Measurements from ENCODE around the gene KIF6.

Gene KIF6

DNA sequence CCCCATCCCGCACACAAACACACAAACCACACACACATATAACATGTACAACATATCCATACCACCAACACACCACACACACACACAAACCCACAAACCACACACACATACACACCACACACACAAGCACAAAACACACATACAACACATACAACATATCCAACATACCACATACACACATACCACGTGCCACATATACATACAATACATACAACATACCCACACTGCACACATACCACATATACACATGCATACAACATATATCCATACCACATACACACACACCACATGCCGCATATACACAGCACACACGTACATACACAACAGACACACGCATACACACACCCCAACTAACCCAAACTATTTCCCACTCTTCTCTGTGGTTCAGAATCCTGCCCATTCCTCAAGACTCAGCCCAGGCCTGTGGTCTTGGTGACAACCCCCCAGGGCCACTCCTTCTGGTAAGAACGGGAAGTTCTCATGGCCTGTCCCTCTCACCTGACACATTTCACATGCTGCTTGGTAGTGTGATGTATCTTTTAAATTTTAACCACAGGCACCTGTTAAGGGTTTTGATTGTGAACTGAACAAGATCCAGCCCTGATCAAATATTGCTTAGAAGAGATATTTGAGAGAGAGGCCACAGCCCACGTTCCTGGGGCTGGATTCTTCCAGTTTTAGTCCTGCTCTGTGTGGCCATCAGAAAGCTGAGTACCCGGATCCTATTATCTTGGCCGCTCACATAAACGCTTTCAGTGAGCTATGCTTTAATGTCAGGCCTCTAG lies 346.8 kb downstream of the KIF6 start:
- DNase-seq (ENCODE audit: low read depth): no peak

DNA sequence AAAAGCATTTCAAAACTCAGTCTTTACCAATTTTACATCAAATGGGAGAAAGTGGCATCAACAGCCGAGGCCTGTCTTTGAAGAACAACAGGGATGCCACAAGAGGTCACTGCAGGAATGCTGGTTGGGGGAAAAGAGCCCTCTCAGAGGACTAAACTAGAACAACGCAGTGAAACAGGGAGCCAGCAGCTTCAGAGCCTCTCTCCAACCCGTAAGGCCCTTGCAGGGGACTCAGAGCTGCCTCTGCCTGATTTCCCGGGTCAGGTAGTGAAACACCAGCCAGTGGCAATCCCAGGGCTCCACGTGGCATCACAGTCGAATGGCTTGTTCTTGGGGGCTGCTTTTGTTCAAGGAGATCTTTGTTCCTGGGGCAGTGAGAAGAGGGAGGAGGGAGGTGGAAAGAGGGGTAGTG lies 347.7 kb downstream of the KIF6 start:
- no peak for DNase-seq (ENCODE audit: low read depth)

DNA sequence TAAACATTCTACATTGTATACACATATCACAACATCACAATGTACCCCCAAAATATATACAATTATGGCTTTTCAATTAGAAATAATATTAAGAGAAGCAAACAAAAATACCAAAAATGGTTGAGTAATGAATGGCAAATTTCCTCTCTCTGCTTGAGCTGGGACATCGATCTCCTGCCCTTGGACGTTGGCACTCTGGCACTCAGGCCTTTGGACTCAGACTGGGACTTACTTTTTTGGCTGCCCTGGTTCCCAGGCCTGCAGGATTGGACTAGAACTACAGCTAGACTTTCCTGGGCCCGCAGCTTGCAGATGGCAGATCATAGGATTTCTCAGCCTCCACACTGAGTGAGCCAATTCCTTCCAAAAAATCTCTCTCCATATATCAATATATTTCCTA lies 349.8 kb downstream of the KIF6 start:
- DNase-seq (ENCODE audit: low read depth): no peak

DNA sequence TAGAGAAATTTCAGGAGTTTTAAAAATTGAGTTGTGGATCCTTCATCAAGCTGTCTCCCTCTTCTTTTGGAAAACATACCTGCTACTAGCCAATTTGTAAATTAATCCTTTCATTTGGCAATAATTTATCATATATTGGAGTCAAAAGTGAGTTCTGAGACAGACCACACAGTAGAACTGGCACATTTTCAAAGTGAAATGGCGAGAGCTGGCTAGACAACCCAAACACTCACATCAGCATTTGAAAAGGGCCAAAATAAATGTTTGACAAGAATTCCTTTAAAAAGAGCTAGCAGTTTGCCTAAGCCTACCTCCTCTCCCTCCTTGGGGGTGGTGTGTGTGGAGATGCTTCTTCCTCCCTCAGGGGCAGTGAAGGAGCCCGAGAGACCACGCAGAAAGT lies 354.8 kb downstream of the KIF6 start:
- no peak for DNase-seq (ENCODE audit: low read depth)

- no peak for DNase-seq (ENCODE audit: low read depth)
These were observed 355.2 kb downstream of the KIF6 start for GRCh38 chr6:39369987-39370386.

DNA sequence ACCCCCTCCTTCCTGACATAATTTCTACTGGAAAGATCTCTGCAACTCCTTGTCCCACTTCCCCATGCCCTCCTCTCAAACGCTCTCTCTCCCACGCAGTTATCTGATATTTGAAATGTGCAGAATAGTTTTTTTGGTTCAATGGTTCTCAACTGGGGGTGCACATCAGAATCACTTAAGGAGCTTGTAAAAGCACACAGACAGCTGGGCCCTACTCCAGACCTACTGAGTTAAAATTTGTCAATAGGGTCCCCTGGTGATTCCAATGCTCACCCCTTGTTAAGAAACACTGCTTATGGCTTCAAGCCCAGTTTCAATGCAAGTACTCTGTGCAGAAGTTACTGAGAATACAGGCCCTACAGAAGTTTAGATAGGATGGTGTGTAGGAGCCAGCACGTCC lies 357.5 kb downstream of the KIF6 start:
- DNase-seq (ENCODE audit: low read depth): no peak

DNA sequence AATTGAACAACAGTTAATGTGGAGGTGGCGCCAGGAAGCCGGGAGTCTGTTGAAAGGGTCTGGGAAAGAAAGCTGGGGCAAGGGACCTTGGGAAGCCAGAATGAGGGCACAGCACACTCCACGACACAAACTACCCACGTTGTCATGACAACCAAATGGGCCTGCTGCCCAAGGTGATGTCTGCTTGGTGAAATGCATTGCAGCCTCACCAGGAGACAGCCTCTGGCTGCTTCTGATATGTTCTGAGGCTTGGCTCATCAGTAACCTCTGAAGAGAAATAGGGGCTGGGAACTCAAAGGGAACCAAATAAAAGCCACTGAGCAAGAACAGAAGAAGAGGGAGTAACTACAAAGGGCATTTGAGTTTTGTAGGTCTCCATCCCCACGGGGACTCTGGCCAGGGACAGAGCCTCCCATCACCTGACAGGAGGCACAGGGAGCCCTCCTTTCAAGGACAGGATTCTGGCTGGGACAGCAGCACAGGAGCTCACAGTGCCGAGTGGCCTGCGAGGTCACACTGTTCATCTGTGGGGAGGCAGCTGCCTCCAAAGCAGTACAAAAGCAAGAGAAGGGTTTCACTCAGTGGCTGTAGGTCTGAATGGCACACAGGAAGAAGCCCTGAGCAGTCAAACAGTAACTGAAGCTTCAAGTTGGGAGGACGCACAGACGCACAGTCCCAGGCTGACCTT lies 358.1 kb downstream of the KIF6 start:
- DNase-seq (ENCODE audit: low read depth): no peak

- no peak for DNase-seq (ENCODE audit: low read depth)
These were observed 359.7 kb downstream of the KIF6 start for GRCh38 chr6:39365281-39366074.

DNA sequence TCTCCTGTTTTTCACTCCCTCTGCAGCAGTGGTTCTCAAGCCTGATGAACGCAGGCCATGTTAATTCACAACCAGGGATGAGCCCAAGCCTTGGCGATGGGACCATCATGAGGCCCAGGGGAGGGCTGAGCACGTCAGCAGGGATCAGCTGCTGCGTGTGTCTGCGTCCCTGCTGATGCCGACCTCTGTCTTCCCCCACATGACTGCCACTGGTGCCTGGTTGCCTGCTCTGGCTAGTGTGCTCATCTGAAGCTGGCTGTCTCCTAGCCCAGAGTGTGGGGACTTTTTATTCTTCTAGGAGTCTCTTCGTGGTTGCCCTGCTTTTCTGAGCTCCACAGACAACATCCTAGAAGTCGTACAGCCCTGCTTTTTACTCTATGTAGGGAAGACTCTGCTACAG lies 361.9 kb downstream of the KIF6 start:
- DNase-seq (ENCODE audit: low read depth): no peak

DNA sequence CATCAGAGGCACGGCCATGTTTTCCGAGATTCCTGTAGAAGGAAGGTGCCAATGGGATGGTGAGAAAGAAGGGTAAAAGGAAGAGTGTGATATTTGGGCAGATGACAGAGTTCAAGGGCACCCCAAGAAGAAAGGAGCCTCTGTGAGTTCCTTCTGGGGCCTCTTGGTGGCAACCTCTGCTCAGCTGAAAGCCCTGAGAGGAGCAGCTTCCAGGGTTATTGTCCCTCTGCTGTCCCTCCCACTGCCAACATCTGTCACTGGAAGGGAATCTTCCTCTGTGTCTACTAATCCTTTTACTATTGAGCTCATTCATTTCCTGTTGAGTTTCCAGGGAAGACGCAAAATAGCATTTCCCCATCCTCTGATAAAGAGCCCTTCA lies 362.7 kb downstream of the KIF6 start:
- DNase-seq (ENCODE audit: low read depth): no peak

DNA sequence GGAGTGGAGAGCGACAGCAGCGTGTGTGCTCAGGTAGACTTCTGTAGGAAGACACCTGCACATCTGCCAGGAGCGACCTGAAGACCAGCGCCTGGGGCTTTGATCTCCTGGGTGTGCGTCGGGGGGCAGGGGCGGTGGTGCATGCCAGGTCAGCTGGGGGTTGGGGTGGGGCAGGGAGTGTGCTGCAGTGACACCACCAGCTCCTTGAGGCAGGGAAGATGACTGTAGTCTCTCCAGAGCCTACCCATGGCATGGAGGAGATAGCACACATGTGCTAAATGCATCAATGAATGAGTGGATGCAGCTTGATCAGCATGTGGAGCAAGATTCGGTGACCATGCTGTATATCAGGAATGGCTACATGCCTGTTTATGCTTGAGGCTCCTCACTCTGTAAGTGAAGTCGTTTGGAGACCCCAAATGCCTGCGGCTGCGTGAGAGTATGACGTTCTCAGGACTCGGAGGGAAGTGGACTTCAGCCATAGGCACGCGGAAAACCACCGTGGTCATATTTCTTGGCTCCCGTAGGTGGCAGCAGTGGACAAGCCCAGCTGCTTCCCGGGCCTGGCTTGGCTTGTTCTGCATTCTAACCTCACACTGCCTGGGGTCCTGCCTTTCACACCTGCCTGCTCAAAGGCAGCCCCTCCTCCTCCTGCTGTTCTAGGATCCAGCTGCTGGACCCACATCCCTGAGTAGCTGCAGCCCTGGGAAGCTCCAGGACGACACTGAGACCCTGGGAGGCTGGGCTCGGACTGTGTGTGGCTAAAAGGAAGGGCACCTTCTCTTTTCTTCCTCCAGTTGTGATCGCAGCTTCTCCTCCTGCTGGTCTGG lies 363.3 kb downstream of the KIF6 start:
- peak; percentile 2 for DNase-seq (ENCODE audit: low read depth)

DNA sequence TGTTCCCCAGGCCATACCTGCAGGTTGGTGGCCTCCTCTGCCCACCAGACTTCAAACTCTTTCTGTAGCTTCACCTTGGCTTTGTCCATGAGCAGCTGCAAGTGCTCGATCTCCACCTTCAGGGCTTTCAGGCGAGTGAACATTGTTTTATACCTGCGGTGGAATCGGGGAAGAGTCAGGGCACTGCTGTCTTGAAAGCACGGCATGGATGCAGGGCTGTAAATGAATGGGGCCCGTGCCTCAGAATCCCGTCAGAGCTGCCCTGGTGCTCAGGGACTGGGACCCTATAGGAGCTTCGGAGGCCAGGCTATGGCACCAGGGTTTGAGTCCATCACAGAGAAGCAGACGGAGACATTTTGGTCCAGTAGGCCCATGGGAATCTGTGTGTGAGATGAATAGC lies 364.8 kb downstream of the KIF6 start:
- no peak for DNase-seq (ENCODE audit: low read depth)

DNA sequence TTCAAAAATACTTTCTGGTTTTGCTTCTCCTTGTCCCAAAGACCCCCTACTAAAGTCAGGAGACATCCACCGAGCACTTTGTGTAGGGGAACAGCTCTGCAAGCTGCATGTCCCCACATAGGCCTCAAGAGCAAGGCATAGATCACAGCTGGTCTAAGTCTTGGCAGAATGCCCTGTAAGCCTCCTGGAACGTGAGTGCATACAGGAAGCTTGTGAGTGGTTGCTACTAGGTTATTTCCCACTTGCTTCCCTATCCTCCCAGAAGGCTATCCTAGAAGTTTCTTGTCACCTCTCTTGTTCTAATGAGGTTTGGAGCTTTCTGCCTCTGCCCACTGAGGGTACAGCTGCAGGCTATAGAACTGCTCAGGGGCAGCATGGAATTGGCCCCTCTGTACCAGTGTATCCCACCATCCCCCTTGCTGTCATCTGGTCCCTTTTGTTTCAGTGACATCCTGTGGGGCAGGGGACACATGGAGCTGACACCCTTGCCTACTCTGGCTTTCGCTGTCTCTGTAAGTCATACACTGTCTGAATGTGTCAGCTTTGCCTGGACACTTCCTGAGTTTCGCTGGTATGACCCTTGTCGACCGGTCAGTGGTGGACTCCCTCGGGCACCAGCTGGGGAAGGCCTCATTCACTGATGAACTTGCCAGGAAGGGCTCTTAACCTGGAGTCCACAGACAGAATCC lies 367.1 kb downstream of the KIF6 start:
- DNase-seq (ENCODE audit: low read depth): no peak

DNA sequence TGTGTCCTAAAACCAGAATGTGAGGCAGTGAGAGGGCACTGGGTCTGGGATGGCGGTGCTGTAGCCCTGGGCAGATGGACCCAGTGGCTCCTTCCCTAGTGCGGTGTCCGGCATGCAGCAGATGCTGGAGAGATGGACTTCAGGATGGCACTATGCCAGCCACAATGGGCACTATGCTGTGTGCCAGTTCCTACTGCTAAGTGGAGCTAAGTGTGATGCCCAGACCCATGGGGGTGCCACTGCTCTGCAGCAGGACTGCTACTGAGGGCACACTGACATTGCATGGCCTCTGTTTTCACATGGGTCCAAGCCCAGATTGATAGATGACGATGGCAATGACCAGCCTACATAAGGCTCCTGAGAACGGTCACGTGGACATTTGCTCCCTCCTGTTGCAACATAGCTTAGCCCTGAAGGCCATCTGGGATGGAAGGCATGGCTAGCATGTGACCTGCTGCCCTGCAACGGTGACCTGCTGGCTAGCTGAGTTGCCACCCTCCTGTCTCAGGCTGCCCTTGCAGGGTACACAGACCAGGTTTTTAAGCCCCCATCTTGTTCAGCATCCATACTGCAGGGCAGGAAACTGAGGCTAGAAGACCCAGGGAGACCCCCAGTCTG lies 371.4 kb downstream of the KIF6 start:
- DNase-seq (ENCODE audit: low read depth): no peak

- no peak for DNase-seq (ENCODE audit: low read depth)
These were observed 374.3 kb downstream of the KIF6 start for GRCh38 chr6:39350723-39351505.

- no peak for DNase-seq (ENCODE audit: low read depth)
These were observed 376.5 kb downstream of the KIF6 start for GRCh38 chr6:39348740-39349139.

- peak; percentile 24 for DNase-seq (ENCODE audit: low read depth)
These were observed 377.2 kb downstream of the KIF6 start for GRCh38 chr6:39347906-39348585.

DNA sequence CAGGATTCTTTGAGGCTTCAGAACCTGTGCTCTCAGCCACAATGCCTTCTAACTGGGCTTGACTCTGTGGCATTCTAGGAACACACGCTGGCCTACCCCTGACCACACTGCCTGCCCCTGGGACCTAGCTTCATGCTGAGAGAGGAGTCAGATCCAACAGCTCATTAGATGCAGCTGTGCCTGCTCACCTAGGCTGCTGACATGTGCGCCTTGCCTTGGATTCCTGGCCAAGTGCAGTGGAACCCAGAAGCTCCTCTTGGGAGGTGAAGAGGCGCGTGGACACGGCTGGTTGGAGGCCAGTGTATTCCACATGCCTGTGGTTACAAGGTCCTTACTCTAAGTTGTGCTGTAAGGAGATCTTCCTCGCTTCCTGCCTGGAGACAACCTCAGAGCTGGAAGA lies 378.0 kb downstream of the KIF6 start:
- no peak for DNase-seq (ENCODE audit: low read depth)

DNA sequence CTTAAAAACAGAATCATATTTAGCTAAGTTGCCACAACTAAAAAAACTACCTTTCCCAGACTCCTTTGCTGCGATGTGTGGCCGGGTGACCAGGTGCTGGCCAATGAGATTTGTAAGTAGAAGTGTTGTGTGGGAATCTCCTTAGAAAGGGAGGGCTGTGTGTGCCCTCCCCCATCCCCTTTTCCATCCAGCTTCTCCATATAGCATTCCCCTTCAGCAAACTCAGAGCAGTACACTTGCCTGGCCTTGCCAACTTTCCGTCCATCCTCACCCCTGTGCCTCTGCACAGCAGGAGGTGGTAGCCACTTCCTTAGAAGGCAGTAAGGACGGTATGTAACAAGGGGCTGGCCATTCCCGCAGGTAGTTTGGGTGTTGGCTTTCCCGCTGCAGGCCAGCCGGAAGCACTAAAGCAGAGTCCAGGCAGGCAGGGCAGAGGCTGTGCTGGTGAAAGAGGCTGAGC lies 380.4 kb downstream of the KIF6 start:
- DNase-seq (ENCODE audit: low read depth): no peak
